Non-pigmented ciliary epithelial cell (primary cell): ENCODE results near the gene OSBPL5.
"Not testable (repeated sequence)": the region's sequence is repeated elsewhere in the genome, so short reads cannot be mapped to it uniquely, and the experiment has no call there.

Experiments
- DNase-seq: peaks from one replicate; pipeline ENCODE4 v3.0.0-alpha.2; 2010; ENCODE audit warnings: low read depth

Gene OSBPL5

GRCh38 chr11:3080733-3081385 lies 84.3 kb downstream of the OSBPL5 start:
- DNase-seq: no peak

GRCh38 chr11:3080104-3080503 lies 85.0 kb downstream of the OSBPL5 start:
- no peak for DNase-seq

GRCh38 chr11:3077846-3078440 lies 87.2 kb downstream of the OSBPL5 start:
- no peak for DNase-seq

GRCh38 chr11:3077189-3077836 lies 87.8 kb downstream of the OSBPL5 start:
- DNase-seq: no peak

- DNase-seq: no peak
These were observed 90.1 kb downstream of the OSBPL5 start for GRCh38 chr11:3074912-3075589.

GRCh38 chr11:3073029-3073435 lies 92.1 kb downstream of the OSBPL5 start:
- DNase-seq: peak; percentile 54

GRCh38 chr11:3069425-3069824 lies 95.7 kb downstream of the OSBPL5 start:
- DNase-seq: no peak

GRCh38 chr11:3066308-3066707 lies 98.8 kb downstream of the OSBPL5 start:
- not testable (repeated sequence) for DNase-seq

- not testable (repeated sequence) for DNase-seq
These were observed 100.4 kb downstream of the OSBPL5 start for GRCh38 chr11:3064709-3065108.

- DNase-seq: peak; percentile 22
These were observed 101.2 kb downstream of the OSBPL5 start for GRCh38 chr11:3063876-3064275.

- not testable (repeated sequence) for DNase-seq
These were observed 101.7 kb downstream of the OSBPL5 start for GRCh38 chr11:3063432-3063831.

GRCh38 chr11:3060436-3061025 lies 104.6 kb downstream of the OSBPL5 start:
- no peak for DNase-seq

GRCh38 chr11:3058753-3059664 lies 106.1 kb downstream of the OSBPL5 start:
- peak; percentile 72 for DNase-seq

- peak; percentile 54 for DNase-seq
These were observed 107.8 kb downstream of the OSBPL5 start, which contains the start of gene CARS1 for GRCh38 chr11:3057069-3057963. CARS1 (minus strand) TSS chr11:3057423; CDS start chr11:3057367, 56 bp downstream.

- no peak for DNase-seq
These were observed 108.6 kb downstream of the OSBPL5 start for GRCh38 chr11:3056296-3057068.

GRCh38 chr11:3055891-3056290 lies 109.2 kb downstream of the OSBPL5 start:
- no peak for DNase-seq

GRCh38 chr11:3052567-3052966 lies 112.5 kb downstream of the OSBPL5 start:
- DNase-seq: no peak

GRCh38 chr11:3052109-3052479 lies 113.0 kb downstream of the OSBPL5 start:
- no peak for DNase-seq
